ENCODE measurements around the gene AMBN.

GRCh38 chr4:70606459-70606858, 14.4 kb downstream of the AMBN start:
- no peak for TF ChIP-seq EP300 (IDR thresholded peaks at IDR 0.05)
- TF ChIP-seq CTCF (IDR thresholded peaks at IDR 0.05) = no peak
- no peak for TF ChIP-seq POLR2A (IDR thresholded peaks at IDR 0.05)

Data from suprapubic skin (tissue), 3 donors.